Transverse colon (tissue), 3 donors: ENCODE measurements around the gene ROBO1.

Experiments used
- CTCF ChIP-seq, 5 experiments: fragments of 200-600 bp in 3 of 5; fragments of 450-650 bp in 2 of 5; sonication (generic) in 3 of 5; IDR thresholded peaks; 1 replicate in 2 of 5; 2 replicates in 3 of 5; pipeline ENCODE4 v1.5.1; 2016 to 2017; ENCODE audit warnings: antibody characterized with exemption in 5 of 5, inconsistent platforms in 3 of 5, mild to moderate bottlenecking in 2 of 5, moderate library complexity in 1 of 5
- POLR2A ChIP-seq: fragments of 450-650 bp; IDR thresholded peaks from one replicate; pipeline ENCODE4 v1.6.1; 2016; ENCODE audit warnings: antibody characterized with exemption, mild to moderate bottlenecking, moderate library complexity

GRCh38 chr3:79564192-79564591, 203.6 kb downstream of the ROBO1 start:
- TF ChIP-seq POLR2A (no peak), CTCF (IDR thresholded peaks at IDR 0.05) (no peak)
